Measurements from ENCODE around the gene MBNL2.
A peak's percentile ranks its signal among the peaks of the same experiment; 100 is the strongest.
"Not testable (repeated sequence)": the region's sequence is repeated elsewhere in the genome, so short reads cannot be mapped to it uniquely, and the experiment has no call there.

Gene MBNL2

GRCh38 chr13:97221989-97222700 is at the start of gene MBNL2:
MBNL2 (plus strand) TSS chr13:97222333; CDS start chr13:97276236, 53,903 bp downstream.
- DNase-seq, result peak; percentile 33

GRCh38 chr13:97174638-97175037 is 47.5 kb upstream of the MBNL2 start:
- no peak for DNase-seq

- DNase-seq, result no peak
Observed at GRCh38 chr13:97175041-97175440, 47.1 kb upstream of the MBNL2 start.

GRCh38 chr13:97179501-97179900 is 42.6 kb upstream of the MBNL2 start:
- no peak for DNase-seq

GRCh38 chr13:97182111-97182890 is 39.8 kb upstream of the MBNL2 start:
- no peak for DNase-seq

GRCh38 chr13:97185291-97185690 is 36.8 kb upstream of the MBNL2 start:
- DNase-seq, result no peak

GRCh38 chr13:97185751-97186150 is 36.4 kb upstream of the MBNL2 start:
- DNase-seq, result no peak

- no peak for DNase-seq
Observed at GRCh38 chr13:97188207-97188606, 33.9 kb upstream of the MBNL2 start.

GRCh38 chr13:97189928-97190327 is 32.2 kb upstream of the MBNL2 start:
- no peak for DNase-seq

GRCh38 chr13:97191142-97191541 is 31.0 kb upstream of the MBNL2 start:
- DNase-seq, result no peak

GRCh38 chr13:97191615-97192014 is 30.5 kb upstream of the MBNL2 start:
- no peak for DNase-seq

- no peak for DNase-seq
Observed at GRCh38 chr13:97192166-97192565, 30.0 kb upstream of the MBNL2 start.

- DNase-seq, result no peak
Observed at GRCh38 chr13:97193577-97193976, 28.6 kb upstream of the MBNL2 start.

- no peak for DNase-seq
Observed at GRCh38 chr13:97194479-97194878, 27.7 kb upstream of the MBNL2 start.

- no peak for DNase-seq
Observed at GRCh38 chr13:97196340-97196739, 25.8 kb upstream of the MBNL2 start.

GRCh38 chr13:97198753-97199152 is 23.4 kb upstream of the MBNL2 start:
- no peak for DNase-seq

- DNase-seq, result no peak
Observed at GRCh38 chr13:97199451-97199850, 22.7 kb upstream of the MBNL2 start.

GRCh38 chr13:97200081-97200942 is 21.8 kb upstream of the MBNL2 start:
- no peak for DNase-seq

GRCh38 chr13:97202761-97203160 is 19.4 kb upstream of the MBNL2 start:
- DNase-seq, result no peak

- DNase-seq, result no peak
Observed at GRCh38 chr13:97205465-97205864, 16.7 kb upstream of the MBNL2 start.

GRCh38 chr13:97205982-97206381 is 16.2 kb upstream of the MBNL2 start:
- no peak for DNase-seq

- not testable (repeated sequence) for DNase-seq
Observed at GRCh38 chr13:97207252-97207651, 14.9 kb upstream of the MBNL2 start.

GRCh38 chr13:97211300-97211699 is 10.8 kb upstream of the MBNL2 start:
- no peak for DNase-seq

Data from NK-92 treated with Interleukin-12 subunit alpha and Interleukin-12 subunit beta, amount 100 ng/mL, for 24 hours (cell line).